A673 (cell line): ENCODE results near the gene DDC. TPM values are rescaled to one million over a fixed set of nuclear protein-coding genes. Genes with fewer than 3 reads are reported as not detected.

Source experiments
- Bru-seq: library from RNA; stranded (reverse); fragments of 400-500 nt; gene quantifications from one replicate; lab custom pipeline; 2021; lab: Mats Ljungman, UMichigan
- BruChase-seq, 2 experiments: library from RNA; stranded (reverse); fragments of 400-500 nt; gene quantifications; one replicate each; lab custom pipeline; 2021; lab: Mats Ljungman, UMichigan
- BruUV-seq: library from RNA; stranded (reverse); fragments of 400-500 nt; replicated peaks from 2 replicates; lab custom pipeline; 2021; lab: Mats Ljungman, UMichigan
- CTCF ChIA-PET: fragments of 300-600 bp; sonication (Branson Sonifier 250); formaldehyde crosslinking; loops from one replicate; lab custom pipeline; 2022; ENCODE audit warnings: antibody characterized with exemption; lab: Charles Lee
- POLR2A ChIA-PET: fragments of 300-600 bp; sonication (Branson Sonifier 250); formaldehyde crosslinking; loops from one replicate; lab custom pipeline; 2022; ENCODE audit warnings: antibody characterized with exemption; ENCODE audit not compliant: low non-redundant PET; lab: Charles Lee
- DNase-seq: peaks from one replicate; pipeline ENCODE4 v3.0.0-alpha.2; 2015; ENCODE audit warnings: low spot score
- H3K27ac ChIP-seq: fragments of 200-600 bp; sonication (generic); 2 replicates; pipeline ENCODE4 v1.5.1; 2016; ENCODE audit warnings: mixed run types, low read depth, mild to moderate bottlenecking, mixed read lengths, antibody characterized with exemption, low read length; ENCODE audit not compliant: poor library complexity, severe bottlenecking
- H3K27me3 ChIP-seq: fragments of 200-600 bp; sonication (generic); replicated peaks from 2 replicates; pipeline ENCODE4 v1.6.1; 2017; ENCODE audit warnings: mixed run types, low read depth, mild to moderate bottlenecking, mixed read lengths, antibody characterized with exemption, low read length; ENCODE audit not compliant: insufficient read depth, poor library complexity
- H3K36me3 ChIP-seq: fragments of 200-600 bp; sonication (generic); 2 replicates; pipeline ENCODE4 v1.6.1; 2016; ENCODE audit warnings: mixed run types, mild to moderate bottlenecking, mixed read lengths, antibody characterized with exemption, low read length; ENCODE audit not compliant: insufficient read depth, poor library complexity, severe bottlenecking
- H3K4me1 ChIP-seq: fragments of 200-600 bp; sonication (generic); 2 replicates; pipeline ENCODE4 v1.6.1; 2017; ENCODE audit warnings: mixed run types, mild to moderate bottlenecking, mixed read lengths, antibody characterized with exemption, low read length; ENCODE audit not compliant: insufficient read depth, poor library complexity, severe bottlenecking
- H3K4me3 ChIP-seq: fragments of 200-600 bp; sonication (generic); 2 replicates; pipeline ENCODE4 v1.5.1; 2016; ENCODE audit warnings: low read depth, mixed run types, mild to moderate bottlenecking, mixed read lengths, low read length; ENCODE audit not compliant: poor library complexity, severe bottlenecking
- H3K9me3 ChIP-seq: fragments of 200-600 bp; sonication (generic); 2 replicates; pipeline ENCODE4 v1.6.1; 2016; ENCODE audit warnings: mixed run types, low read depth, mild to moderate bottlenecking, mixed read lengths, antibody characterized with exemption, low read length; ENCODE audit not compliant: poor library complexity, severe bottlenecking
- EZH2 ChIP-seq: fragments of 200-600 bp; sonication (generic); IDR thresholded peaks from 2 replicates; pipeline ENCODE4 v1.6.1; 2017; ENCODE audit warnings: borderline replicate concordance, low read depth, mild to moderate bottlenecking, mixed read lengths, antibody characterized with exemption, low read length; ENCODE audit not compliant: poor library complexity, severe bottlenecking
- intact Hi-C: fragments of 100-400 bp; cut with micrococcal nuclease; formaldehyde crosslinking; loops from one replicate; pipeline ENCODE4 v1.10.0; 2022; ENCODE audit not compliant: unreplicated experiment
- long read RNA-seq: library from polyadenylated mRNA; stranded (forward); transcript quantifications from one replicate; pipeline ENCODE4 v2.0.0, GENCODE V29; 2022
- total RNA-seq: library from RNA; stranded (reverse); gene quantifications from 2 replicates; pipeline ENCODE4 v1.2.3, GENCODE V29; 2021
- TF ChIP-seq, protein P1 (sequence below): fragments of 300-800, 200-600 bp; sonication (generic); conservative IDR thresholded peaks from 2 replicates; pipeline ENCODE4 v1.5.1; 2017; ENCODE audit warnings: low read depth, mild to moderate bottlenecking, antibody characterized with exemption, low read length, moderate library complexity, mixed read lengths

The DDC gene, protein sequence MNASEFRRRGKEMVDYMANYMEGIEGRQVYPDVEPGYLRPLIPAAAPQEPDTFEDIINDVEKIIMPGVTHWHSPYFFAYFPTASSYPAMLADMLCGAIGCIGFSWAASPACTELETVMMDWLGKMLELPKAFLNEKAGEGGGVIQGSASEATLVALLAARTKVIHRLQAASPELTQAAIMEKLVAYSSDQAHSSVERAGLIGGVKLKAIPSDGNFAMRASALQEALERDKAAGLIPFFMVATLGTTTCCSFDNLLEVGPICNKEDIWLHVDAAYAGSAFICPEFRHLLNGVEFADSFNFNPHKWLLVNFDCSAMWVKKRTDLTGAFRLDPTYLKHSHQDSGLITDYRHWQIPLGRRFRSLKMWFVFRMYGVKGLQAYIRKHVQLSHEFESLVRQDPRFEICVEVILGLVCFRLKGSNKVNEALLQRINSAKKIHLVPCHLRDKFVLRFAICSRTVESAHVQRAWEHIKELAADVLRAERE
- not detected in 2 replicates for total RNA-seq
- Bru-seq, nascent RNA: not detected
- percentile 4 among the genes with signal in this experiment for BruChase-seq, experiment 1, labeled RNA remaining after a 2-hour chase
- BruChase-seq, experiment 2, labeled RNA remaining after a 6-hour chase: percentile 3 among the genes with signal in this experiment
- long read RNA-seq: 0 reads

DNA sequence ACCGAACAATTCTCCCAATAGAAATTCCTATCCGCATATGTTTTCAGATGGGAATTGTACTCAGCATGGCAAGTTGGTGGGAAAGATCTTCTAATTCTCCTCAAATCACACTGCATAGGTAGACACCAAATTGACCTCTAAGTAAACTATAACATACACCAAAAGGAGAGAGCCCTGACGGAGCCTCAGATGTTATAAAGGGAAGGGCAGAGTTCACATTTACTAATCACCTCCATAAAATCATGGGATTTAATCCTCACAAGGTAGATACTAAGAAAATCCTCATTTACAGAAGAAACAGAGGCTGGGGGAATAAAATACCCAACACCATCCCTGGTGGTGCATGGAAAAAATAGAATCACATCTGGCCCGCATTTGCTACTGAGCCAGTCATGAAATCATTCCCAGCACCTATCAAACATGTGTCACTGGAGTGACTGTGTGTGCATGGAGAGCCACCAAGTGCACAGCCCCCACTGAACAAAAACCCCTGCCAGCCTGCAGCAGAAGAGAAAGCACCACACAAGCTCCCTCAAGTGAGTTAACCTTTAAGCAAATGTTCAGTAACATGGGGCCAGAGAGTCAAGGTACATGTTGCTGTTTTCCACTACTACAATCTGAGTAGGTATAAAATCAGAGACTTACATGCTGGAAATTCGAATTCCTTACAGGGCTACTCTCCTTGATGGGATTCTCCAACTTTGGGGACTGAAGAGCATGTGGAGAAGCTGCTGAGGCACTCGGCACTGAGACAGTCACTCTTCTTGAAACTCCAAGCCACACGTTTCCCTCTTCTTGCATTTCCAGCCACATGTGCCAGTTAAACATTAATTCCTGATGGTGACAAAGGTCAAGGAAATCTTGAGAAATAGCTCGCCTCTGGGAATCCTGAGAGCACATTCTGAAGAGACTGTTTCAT, at the start of gene DDC:
Gene DDC (minus strand): TSS at position 766 of the 919 bp plus-strand sequence. CDS start 21,320 bp downstream, outside the sequence.
- no TSS peak for BruUV-seq
- H3K4me1 ChIP-seq: no peaks in the 10 kb centered on the region
- intact Hi-C loops: no loop called here
- POLR2A ChIA-PET: no interaction called here
- no peak for DNase-seq
- TF ChIP-seq EZH2: no peak
- TF ChIP-seq, protein P1, sequence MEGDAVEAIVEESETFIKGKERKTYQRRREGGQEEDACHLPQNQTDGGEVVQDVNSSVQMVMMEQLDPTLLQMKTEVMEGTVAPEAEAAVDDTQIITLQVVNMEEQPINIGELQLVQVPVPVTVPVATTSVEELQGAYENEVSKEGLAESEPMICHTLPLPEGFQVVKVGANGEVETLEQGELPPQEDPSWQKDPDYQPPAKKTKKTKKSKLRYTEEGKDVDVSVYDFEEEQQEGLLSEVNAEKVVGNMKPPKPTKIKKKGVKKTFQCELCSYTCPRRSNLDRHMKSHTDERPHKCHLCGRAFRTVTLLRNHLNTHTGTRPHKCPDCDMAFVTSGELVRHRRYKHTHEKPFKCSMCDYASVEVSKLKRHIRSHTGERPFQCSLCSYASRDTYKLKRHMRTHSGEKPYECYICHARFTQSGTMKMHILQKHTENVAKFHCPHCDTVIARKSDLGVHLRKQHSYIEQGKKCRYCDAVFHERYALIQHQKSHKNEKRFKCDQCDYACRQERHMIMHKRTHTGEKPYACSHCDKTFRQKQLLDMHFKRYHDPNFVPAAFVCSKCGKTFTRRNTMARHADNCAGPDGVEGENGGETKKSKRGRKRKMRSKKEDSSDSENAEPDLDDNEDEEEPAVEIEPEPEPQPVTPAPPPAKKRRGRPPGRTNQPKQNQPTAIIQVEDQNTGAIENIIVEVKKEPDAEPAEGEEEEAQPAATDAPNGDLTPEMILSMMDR: no peak
- H3K9me3 ChIP-seq: no peaks in the 10 kb centered on the region
- CTCF ChIA-PET: no interaction called here
- no peak within 1 kb of the TSS for H3K27ac ChIP-seq
- no peaks in the 10 kb centered on the region for H3K36me3 ChIP-seq
- H3K4me3 ChIP-seq: no peak within 1 kb of the TSS
- no peaks in the 10 kb centered on the region for H3K27me3 ChIP-seq

DNA sequence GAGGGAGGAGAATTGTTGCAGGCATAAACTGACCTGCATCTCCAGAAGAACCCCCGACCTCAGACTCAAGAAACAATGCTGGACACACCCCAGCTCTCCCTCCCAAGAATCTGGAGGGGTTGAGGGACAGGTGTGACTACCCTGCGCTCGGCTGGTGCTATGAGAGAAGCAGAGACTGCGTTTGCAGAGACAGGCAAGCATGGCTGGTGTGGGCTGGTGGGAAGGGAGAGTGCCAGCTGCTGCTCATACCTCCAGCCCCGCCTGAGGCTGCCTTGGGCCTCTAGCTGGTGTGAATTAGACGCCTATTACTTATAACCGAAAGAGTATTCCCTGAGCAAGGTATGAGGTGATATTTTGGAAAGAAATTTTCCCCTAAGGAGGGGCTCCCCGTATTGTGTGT, 48.3 kb upstream of the DDC start:
- Histone ChIP-seq H3K36me3 (no peaks in the 10 kb centered on the region), H3K27ac (no peak overlapping the region), H3K9me3 (no peaks in the 10 kb centered on the region), H3K27me3 (no peaks in the 10 kb centered on the region), H3K4me3 (no peak overlapping the region), H3K4me1 (no peaks in the 10 kb centered on the region)
- intact Hi-C loops: no loop called here
- no peak for DNase-seq
- TF ChIP-seq, protein P1: no peak
- TF ChIP-seq EZH2: no peak
- ChIA-PET POLR2A (no interaction called here), CTCF (no interaction called here)
- no TSS peak for BruUV-seq

DNA sequence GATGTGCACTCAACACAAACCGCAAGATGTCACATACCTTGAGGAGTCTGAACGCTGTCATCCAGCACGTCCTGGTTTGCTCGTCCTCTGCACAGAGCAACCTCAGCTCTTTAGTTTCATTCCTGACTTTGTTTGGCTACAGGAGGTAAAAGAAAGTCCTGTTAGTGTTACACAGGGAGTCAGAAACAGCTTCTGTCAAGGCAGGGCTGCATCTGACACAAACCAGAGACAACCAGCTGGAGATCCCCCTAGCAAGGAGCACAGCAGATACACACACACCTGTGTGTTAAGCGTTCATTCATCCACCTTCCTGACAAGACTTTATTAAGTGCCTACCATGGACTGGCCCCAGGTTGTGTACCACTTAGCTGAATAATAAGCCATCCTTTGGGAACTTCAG, 47.5 kb upstream of the DDC start:
- TF ChIP-seq EZH2: no peak
- TF ChIP-seq, protein P1: no peak
- Histone ChIP-seq H3K4me1 (no peaks in the 10 kb centered on the region), H3K4me3 (no peak overlapping the region), H3K27ac (no peak overlapping the region), H3K9me3 (no peaks in the 10 kb centered on the region), H3K27me3 (no peaks in the 10 kb centered on the region), H3K36me3 (no peaks in the 10 kb centered on the region)
- BruUV-seq: no TSS peak
- DNase-seq: no peak
- intact Hi-C loops: no loop called here
- ChIA-PET CTCF (no interaction called here), POLR2A (no interaction called here)
